HG03342 (cell line): ENCODE results near the gene ARHGDIA.
A peak's percentile ranks its signal among the peaks of the same experiment; 100 is the strongest.

ENCODE experiments used
- ATAC-seq: cut with Tn5 transposase; IDR thresholded peaks from one replicate; pipeline ENCODE4 v1.9.1; 2021; ENCODE audit warnings: mild to moderate bottlenecking, moderate library complexity; ENCODE audit not compliant: unreplicated experiment

The ARHGDIA gene

GRCh38 chr17:81865733-81866439, 5.3 kb downstream of the ARHGDIA start:
- no peak for ATAC-seq

- no peak for ATAC-seq
These were observed 5.8 kb downstream of the ARHGDIA start for GRCh38 chr17:81865358-81865732.

- ATAC-seq: no peak
These were observed 7.0 kb downstream of the ARHGDIA start for GRCh38 chr17:81863833-81864768.

GRCh38 chr17:81863123-81863675, 7.9 kb downstream of the ARHGDIA start:
- no peak for ATAC-seq

- peak; percentile 73 for ATAC-seq
These were observed 10.2 kb downstream of the ARHGDIA start for GRCh38 chr17:81860756-81861568.

- ATAC-seq: no peak
These were observed 11.0 kb downstream of the ARHGDIA start, which contains the start of gene P4HB for GRCh38 chr17:81859906-81860755. Gene P4HB (minus strand): TSS chr17:81860535. CDS start chr17:81860471, 64 bp downstream.

GRCh38 chr17:81858967-81859905, 11.9 kb downstream of the ARHGDIA start:
- ATAC-seq: no peak

- no peak for ATAC-seq
These were observed 12.8 kb downstream of the ARHGDIA start for GRCh38 chr17:81858170-81858966.

- ATAC-seq: no peak
These were observed 16.0 kb downstream of the ARHGDIA start for GRCh38 chr17:81854974-81855774.

GRCh38 chr17:81852237-81852636, 18.9 kb downstream of the ARHGDIA start:
- ATAC-seq: no peak

- no peak for ATAC-seq
These were observed 19.7 kb downstream of the ARHGDIA start for GRCh38 chr17:81851423-81851822.

- ATAC-seq: no peak
These were observed 21.7 kb downstream of the ARHGDIA start for GRCh38 chr17:81849457-81849856.

GRCh38 chr17:81846743-81847689, 24.1 kb downstream of the ARHGDIA start:
- ATAC-seq: no peak

- no peak for ATAC-seq
These were observed 25.0 kb downstream of the ARHGDIA start for GRCh38 chr17:81845881-81846742.

GRCh38 chr17:81845361-81845760, 25.8 kb downstream of the ARHGDIA start:
- no peak for ATAC-seq
